Dedifferentiated amniotic fluid mesenchymal stem cell (primary cell): ENCODE measurements around the gene PDE1A.
"Not testable (repeated sequence)": the region's sequence is repeated elsewhere in the genome, so short reads cannot be mapped to it uniquely, and the experiment has no call there.

Experiments used
- DNase-seq: peaks from one replicate; pipeline ENCODE4 v3.0.0-alpha.2; 2016; ENCODE audit errors: extremely low spot score

The PDE1A gene

DNA sequence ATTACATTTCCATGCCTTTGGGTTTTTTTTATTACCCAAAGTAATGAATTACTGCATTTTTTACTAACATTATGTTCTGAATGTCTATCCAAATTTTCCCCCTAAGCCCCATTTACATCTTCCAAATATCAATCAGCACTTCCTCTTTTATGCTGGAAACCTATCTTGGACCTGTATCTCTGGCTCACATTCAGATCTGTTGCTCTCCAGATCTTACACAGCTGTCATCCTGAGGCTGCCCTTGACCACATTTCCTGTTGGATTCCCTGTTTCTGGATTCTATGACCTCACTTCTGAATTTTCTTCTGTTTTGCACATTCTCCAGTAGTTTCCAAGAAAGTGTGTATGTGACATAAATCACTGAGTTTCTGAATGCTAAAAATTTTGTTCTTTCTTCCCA is 146.7 kb downstream of the PDE1A start:
- no peak for DNase-seq

GRCh38 chr2:182276662-182277061 is 150.2 kb downstream of the PDE1A start:
- not testable (repeated sequence) for DNase-seq

GRCh38 chr2:182267971-182268370 is 158.9 kb downstream of the PDE1A start:
- DNase-seq = no peak

- no peak for DNase-seq
Measured at GRCh38 chr2:182266909-182267308, 159.9 kb downstream of the PDE1A start.

- no peak for DNase-seq
Measured at GRCh38 chr2:182265718-182266117, 161.1 kb downstream of the PDE1A start.

- no peak for DNase-seq
Measured at GRCh38 chr2:182261860-182262387, 164.9 kb downstream of the PDE1A start.

GRCh38 chr2:182259629-182260150 is 167.1 kb downstream of the PDE1A start:
- no peak for DNase-seq

GRCh38 chr2:182252534-182252933 is 174.3 kb downstream of the PDE1A start:
- no peak for DNase-seq

DNA sequence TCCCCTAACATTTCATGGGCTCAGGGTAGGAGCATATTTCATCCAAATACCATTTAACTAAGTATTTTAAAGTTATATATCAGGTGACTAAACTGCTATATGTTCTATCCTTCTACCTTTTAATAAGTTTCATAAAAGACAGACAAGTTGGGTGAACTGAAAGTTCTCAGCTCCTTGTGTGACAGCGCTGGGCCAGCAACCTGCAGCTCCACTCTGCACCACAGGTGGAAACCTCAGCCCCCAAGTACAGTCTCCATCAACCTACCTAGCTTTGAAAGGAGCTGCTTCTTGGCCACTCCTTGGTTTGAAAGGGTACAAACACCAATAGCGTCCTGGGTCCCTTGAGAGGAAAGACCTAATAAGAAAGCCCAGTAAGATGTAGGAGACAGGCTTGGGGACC is 177.9 kb downstream of the PDE1A start:
- no peak for DNase-seq

DNA sequence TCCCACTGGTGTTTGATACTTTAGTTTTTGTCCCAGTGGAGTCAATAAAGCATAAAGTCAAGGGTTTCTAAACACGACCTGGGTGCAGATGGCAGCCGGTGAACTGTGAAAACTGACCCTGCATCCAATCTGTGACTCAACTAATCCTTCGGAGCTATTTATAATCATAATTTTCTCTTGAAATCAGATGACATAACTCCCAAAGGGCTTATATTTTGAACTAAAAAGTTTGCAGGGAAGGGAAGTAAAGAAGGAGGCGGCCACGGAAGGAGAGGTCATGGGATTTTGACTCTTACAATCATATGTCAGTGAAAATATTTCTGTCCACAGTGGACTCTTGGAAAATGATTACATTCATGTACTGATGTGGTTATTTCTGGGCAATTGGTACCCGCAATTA is 178.5 kb downstream of the PDE1A start:
- no peak for DNase-seq

DNA sequence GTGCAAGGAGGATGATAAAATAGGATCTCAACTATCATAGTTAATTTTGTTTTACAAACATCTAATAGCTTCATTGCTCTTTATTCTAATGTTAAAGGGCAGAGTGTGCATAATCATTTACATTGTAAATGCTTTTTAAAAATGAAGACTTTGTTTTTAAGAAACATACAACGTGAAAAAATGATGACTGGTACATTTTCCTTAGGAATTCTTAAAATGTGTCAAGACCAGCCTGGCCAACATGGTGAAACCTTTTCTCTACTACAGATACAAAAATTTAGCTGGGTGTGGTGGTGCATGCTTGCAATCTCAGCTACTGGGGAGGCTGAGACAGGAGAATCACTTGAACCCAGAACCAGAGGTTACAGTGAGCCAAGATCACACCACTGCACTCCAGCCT is 179.0 kb downstream of the PDE1A start:
- DNase-seq = no peak

DNA sequence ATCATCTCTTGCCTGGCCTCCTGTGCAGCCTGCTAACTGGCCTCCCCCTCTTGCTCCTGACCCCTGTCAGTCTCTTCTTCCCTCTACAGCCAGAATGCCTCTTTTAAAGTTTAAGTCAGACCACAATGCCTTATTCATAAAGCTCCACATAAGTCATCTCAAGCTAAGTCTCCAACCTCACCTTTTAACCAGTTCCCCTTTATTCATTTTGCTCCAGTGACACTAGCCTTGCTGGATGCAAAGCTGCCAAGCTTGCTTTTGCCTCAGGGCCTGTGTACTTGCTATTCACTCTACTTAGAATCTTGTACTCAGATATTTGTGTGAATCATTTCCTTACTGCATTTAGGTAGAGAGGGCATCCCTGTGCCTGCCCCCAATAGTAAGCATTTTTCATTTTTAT is 180.9 kb downstream of the PDE1A start:
- no peak for DNase-seq

GRCh38 chr2:182242609-182243008 is 184.2 kb downstream of the PDE1A start:
- DNase-seq = no peak

DNA sequence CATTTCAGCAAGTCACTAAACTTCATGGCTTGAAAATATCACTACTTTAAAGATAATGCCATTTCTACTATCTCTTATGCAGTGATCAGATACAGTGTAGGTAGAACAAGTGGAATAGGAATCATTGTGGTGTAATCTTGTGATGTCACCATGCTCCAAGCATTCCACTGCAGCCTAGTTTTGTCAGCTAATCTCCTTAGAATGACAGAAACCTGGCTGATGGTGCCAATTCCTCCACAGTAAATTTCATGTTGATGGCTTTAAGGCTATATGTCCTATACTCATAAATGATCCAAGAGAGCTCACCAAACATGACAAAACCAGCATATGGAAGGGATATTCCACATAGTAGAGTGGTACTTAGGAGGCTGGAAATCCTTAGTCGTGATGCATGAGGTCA is 184.9 kb downstream of the PDE1A start:
- DNase-seq = no peak

- no peak for DNase-seq
Measured at GRCh38 chr2:182240862-182241371, 185.9 kb downstream of the PDE1A start.

DNA sequence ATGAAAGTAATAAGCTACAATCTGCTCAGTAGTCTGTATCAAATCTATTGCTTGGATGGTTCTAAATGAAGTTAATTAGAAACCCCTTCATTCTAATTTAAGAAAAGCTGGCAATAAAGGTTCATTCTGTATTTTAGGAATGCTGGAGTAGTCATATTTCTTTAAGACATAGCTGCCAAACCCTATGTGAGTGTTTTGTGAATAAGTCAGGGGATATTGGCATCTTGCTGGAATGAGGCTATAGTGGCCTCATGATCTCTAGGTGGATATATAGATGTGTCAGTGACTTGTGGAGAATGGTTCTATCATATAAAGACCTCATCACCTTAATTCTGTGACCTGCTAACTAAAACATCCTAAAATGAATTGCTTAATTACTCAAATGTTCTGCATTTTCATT is 196.3 kb downstream of the PDE1A start:
- DNase-seq = no peak

GRCh38 chr2:182229297-182229696 is 197.5 kb downstream of the PDE1A start:
- no peak for DNase-seq

- DNase-seq = no peak
Measured at GRCh38 chr2:182228741-182229140, 198.1 kb downstream of the PDE1A start.

DNA sequence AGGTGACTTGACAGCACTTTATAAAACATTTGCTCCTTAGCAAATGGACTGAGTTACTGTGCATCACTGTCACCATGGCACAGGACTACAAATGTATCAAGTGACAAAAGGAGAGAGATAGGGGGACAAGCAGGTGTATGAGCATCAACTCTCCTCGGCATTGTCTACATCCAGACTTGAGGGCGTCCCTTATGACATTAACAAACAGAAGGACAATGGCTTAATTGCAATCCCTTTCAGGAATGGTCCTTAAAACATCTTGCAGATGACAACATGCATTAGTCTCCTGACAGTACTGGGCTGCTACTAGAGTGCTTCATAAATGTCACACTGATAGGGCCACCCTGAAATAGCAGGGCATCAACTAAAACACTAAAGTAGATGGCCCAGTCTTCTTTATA is 198.8 kb downstream of the PDE1A start:
- no peak for DNase-seq

DNA sequence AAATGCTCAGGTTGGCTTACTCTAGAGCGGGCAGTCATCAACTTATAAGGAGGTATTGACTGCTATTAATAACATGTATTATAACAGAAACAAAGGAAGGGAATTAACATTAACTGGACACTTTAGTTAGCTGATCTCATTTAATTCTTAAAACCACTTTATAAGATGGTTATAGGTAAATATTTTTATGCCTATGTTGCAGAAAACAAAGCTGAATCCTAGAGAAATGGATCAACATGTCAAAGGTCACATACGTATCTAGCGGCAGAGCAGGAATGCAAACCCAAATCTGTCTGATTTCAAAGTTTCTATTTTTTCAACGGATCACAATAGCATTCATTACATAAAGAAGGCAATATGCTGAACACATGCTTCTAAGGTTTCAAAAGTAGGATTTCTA is 200.0 kb downstream of the PDE1A start:
- DNase-seq = no peak

GRCh38 chr2:182224669-182225068 is 202.2 kb downstream of the PDE1A start:
- DNase-seq = no peak

DNA sequence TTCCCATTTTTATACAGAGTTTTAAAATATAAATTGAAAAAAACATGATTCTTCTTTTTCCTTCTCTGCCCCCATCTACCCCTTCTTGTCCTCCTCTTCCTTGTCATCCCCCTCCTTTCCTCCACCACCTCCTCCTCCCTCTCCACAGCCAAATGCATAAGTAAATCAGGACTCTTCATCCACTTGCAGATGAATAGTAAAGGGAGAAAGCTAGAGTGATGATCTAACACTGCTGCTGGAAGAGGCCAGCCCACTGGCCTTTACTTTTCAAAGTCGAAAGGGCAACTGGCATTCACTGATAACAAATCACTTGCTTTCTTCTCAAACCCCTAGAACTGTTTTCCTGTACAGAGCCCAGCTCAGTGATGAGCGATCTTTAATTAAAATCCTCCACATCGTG is 205.8 kb downstream of the PDE1A start:
- no peak for DNase-seq

DNA sequence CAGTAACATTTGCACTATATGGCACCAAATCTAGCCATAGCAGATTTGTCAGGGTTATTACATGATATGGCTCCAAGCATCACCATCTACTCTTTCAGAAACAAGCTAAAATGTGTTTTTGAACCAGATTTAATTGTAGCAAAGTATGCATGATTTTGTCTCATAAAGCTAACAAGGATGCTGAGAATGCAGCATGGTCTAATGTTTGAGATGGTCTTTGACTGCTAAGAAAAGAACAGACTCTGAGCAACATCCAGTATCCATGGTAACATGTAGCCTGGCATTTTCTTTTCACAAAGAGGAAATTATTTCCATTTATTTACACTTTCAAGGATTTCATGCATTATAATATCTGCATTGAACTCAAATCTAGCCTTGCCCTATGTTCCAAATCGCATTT is 206.5 kb downstream of the PDE1A start:
- DNase-seq = no peak

GRCh38 chr2:182210669-182211068 is 216.2 kb downstream of the PDE1A start:
- DNase-seq = no peak
